ENCODE measurements around the gene ITGB5. TPM values are rescaled to one million over a fixed set of nuclear protein-coding genes. Genes with fewer than 3 reads are reported as not detected.

ITGB5 gene
- total and polyA plus RNA-seq, 2 donors (not counting 1 experiment from before 2014, with no cell fraction given) = 99.7 to 196 TPM

Other genes starting within 250 kb of the ITGB5 start
- gene UMPS, start 156.9 kb downstream of the ITGB5 start, total RNA-seq = 21.6 and 23.1 TPM in 2 replicates
- 25.0 and 34.3 TPM in 2 replicates for gene UMPS, start 156.9 kb downstream of the ITGB5 start, polyA plus RNA-seq
- gene MUC13, start 47.4 kb upstream of the ITGB5 start, total RNA-seq = under 0.01 TPM in 1 of 2 replicates, not detected in the other
- not detected in 2 replicates for gene MUC13, start 47.4 kb upstream of the ITGB5 start, polyA plus RNA-seq
- 69.9 and 137 TPM in 2 replicates for gene HEG1, start 168.6 kb upstream of the ITGB5 start, total RNA-seq
- 167 and 305 TPM in 2 replicates for gene HEG1, start 168.6 kb upstream of the ITGB5 start, polyA plus RNA-seq

Data from fibroblast of lung (primary cell).